C4-2B (cell line): ENCODE results near the gene NFIB.

Experiments
- ZFX ChIP-seq: fragments of 450-650 bp; IDR thresholded peaks from 2 replicates; pipeline ENCODE4 v1.6.1; 2017
- TF ChIP-seq, protein P1 (sequence below): fragments of 450-650 bp; conservative IDR thresholded peaks from 2 replicates; pipeline ENCODE4 v1.5.1; 2017; ENCODE audit warnings: mild to moderate bottlenecking

DNA sequence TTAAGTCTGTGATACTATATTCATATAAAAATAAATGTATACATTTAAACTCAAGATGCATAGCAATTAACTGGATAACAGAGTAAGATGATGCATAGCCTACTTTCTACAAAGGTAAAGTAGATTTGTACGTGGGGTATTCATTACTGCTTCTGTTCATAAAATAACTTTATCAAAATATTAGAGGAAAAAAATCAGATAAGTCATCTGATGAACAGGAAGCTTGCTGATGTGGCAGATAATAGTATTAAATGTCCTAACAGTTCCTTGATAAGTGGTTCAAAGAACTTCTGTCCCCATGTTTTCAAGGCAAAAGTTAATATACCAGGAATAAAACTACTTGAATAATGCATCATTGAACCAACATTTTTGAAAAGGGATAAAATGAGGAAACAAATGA is 123.7 kb downstream of the NFIB start:
- TF ChIP-seq, protein P1, sequence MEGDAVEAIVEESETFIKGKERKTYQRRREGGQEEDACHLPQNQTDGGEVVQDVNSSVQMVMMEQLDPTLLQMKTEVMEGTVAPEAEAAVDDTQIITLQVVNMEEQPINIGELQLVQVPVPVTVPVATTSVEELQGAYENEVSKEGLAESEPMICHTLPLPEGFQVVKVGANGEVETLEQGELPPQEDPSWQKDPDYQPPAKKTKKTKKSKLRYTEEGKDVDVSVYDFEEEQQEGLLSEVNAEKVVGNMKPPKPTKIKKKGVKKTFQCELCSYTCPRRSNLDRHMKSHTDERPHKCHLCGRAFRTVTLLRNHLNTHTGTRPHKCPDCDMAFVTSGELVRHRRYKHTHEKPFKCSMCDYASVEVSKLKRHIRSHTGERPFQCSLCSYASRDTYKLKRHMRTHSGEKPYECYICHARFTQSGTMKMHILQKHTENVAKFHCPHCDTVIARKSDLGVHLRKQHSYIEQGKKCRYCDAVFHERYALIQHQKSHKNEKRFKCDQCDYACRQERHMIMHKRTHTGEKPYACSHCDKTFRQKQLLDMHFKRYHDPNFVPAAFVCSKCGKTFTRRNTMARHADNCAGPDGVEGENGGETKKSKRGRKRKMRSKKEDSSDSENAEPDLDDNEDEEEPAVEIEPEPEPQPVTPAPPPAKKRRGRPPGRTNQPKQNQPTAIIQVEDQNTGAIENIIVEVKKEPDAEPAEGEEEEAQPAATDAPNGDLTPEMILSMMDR = no peak
- no peak for TF ChIP-seq ZFX
